ENCODE measurements around the gene PLEKHG3.
"Not testable (repeated sequence)": the region's sequence is repeated elsewhere in the genome, so short reads cannot be mapped to it uniquely, and the experiment has no call there.

PLEKHG3 gene

DNA sequence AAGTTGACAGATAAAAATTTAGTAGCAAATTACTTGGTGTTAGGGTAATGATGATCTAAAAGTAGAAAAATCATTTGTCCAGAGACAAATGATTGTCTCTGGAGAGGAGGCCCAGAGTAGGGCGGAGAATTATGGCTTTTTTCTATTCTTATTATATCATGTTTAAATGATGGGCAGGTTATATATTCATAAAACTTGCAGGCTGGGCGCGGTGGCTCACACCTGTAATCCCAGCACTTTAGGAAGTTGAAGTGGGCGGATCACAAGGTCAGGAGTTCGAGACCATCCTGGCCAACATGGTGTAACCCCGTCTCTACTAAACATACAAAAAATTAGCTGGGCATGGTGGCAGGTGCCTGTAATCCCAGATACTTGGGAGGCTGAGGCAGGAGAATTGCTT, 13.6 kb upstream of the PLEKHG3 start:
- H2BK15ac ChIP-seq (ENCODE audit: low read depth, poor library complexity, severe bottlenecking); H4K8ac ChIP-seq (ENCODE audit: low read length); H3K4me2 ChIP-seq (ENCODE audit: low read length, poor library complexity, severe bottlenecking); H2BK5ac ChIP-seq (ENCODE audit: low read depth, low read length, poor library complexity, severe bottlenecking); H2AFZ ChIP-seq (ENCODE audit: low read depth, low read length); DNase-seq; H3K36me3 ChIP-seq (ENCODE audit: control insufficient read depth in 1 of 2, insufficient read depth in 2 of 2, low read depth in 1 of 2, low read length in 2 of 2); H3K9ac ChIP-seq (ENCODE audit: low read length); H3K4me3 ChIP-seq (ENCODE audit: insufficient read depth in 1 of 2, low read depth in 1 of 2, low read length in 2 of 2); H3K14ac ChIP-seq (ENCODE audit: low read length in 2 of 2); H2BK12ac ChIP-seq (ENCODE audit: low read length in 2 of 2); H2AK5ac ChIP-seq (ENCODE audit: low read length, severe bottlenecking); H3K79me1 ChIP-seq (replicated peaks; ENCODE audit: low read length, poor library complexity, severe bottlenecking); H4K91ac ChIP-seq (ENCODE audit: low read length); H2BK120ac ChIP-seq (ENCODE audit: low read depth, low read length); H3K9me3 ChIP-seq (ENCODE audit: control insufficient read depth, low read length); H3K4me1 ChIP-seq (ENCODE audit: control insufficient read depth, insufficient read depth, low read depth, low read length); H3K23ac ChIP-seq (ENCODE audit: low read length in 2 of 2); H3K4ac ChIP-seq (ENCODE audit: low read depth in 1 of 2, low read length in 2 of 2); H3K18ac ChIP-seq (ENCODE audit: low read depth in 1 of 2, low read length in 2 of 2); H3K27ac ChIP-seq (ENCODE audit: low read length, poor library complexity, severe bottlenecking): not testable (repeated sequence)
- WGBS, result 97% methylated on average over 6 of the region's 6 CpGs
- H3K27me3 ChIP-seq (ENCODE audit: control insufficient read depth in 1 of 2, insufficient read depth in 1 of 2, low read length in 2 of 2), result peaks cover 10 to 38% of the 10 kb centered on the region in 2 experiments

DNA sequence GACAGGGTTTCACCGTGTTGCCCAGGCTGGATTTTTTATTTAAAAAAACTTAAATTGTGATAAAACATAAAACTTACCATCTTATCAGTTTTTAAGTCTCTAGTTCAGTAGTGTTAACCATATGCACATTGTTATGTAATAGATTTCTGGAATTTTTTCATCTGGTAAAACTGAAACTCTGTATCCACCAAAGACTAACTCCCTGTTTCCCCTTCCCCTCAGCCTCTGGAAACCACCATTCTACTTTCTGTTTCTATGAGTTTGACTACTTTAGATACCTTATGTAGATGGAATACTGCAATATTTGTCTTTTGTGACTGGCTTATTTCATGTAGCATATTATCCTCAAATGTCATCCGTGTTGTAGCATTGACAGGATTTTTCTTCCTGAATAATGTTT, 12.8 kb upstream of the PLEKHG3 start:
- no peak overlapping the region for H2BK15ac ChIP-seq (ENCODE audit: low read depth, poor library complexity, severe bottlenecking)
- no peaks in the 10 kb centered on the region for H3K9me3 ChIP-seq (ENCODE audit: control insufficient read depth, low read length)
- H3K27me3 ChIP-seq (ENCODE audit: control insufficient read depth in 1 of 2, insufficient read depth in 1 of 2, low read length in 2 of 2), result peaks cover 10 to 44% of the 10 kb centered on the region in 2 experiments
- H3K14ac ChIP-seq (ENCODE audit: low read length in 2 of 2), result no peak overlapping the region
- H3K23ac ChIP-seq (ENCODE audit: low read length in 2 of 2), result no peak overlapping the region
- no peak overlapping the region for H3K27ac ChIP-seq (ENCODE audit: low read length, poor library complexity, severe bottlenecking)
- no peak overlapping the region for H3K4me2 ChIP-seq (ENCODE audit: low read length, poor library complexity, severe bottlenecking)
- H4K8ac ChIP-seq (ENCODE audit: low read length), result no peak overlapping the region
- H3K4ac ChIP-seq (ENCODE audit: low read depth in 1 of 2, low read length in 2 of 2), result no peak overlapping the region
- H3K9ac ChIP-seq (ENCODE audit: low read length), result no peak overlapping the region
- H2BK12ac ChIP-seq (ENCODE audit: low read length in 2 of 2), result no peak overlapping the region
- no peak overlapping the region for H2BK120ac ChIP-seq (ENCODE audit: low read depth, low read length)
- H3K18ac ChIP-seq (ENCODE audit: low read depth in 1 of 2, low read length in 2 of 2), result no peak overlapping the region
- no peak for DNase-seq
- no peaks in the 10 kb centered on the region for H3K79me1 ChIP-seq (replicated peaks; ENCODE audit: low read length, poor library complexity, severe bottlenecking)
- no peaks in the 10 kb centered on the region for H3K36me3 ChIP-seq (ENCODE audit: control insufficient read depth in 1 of 2, insufficient read depth in 2 of 2, low read depth in 1 of 2, low read length in 2 of 2)
- H3K4me1 ChIP-seq (ENCODE audit: control insufficient read depth, insufficient read depth, low read depth, low read length), result peaks cover 3% of the 10 kb centered on the region
- no CpG with 5 or more reads among the region's 2 CpGs for WGBS
- no peak overlapping the region for H2BK5ac ChIP-seq (ENCODE audit: low read depth, low read length, poor library complexity, severe bottlenecking)
- no peak overlapping the region for H2AK5ac ChIP-seq (ENCODE audit: low read length, severe bottlenecking)
- H4K91ac ChIP-seq (ENCODE audit: low read length), result no peak overlapping the region
- no peak overlapping the region for H3K4me3 ChIP-seq (ENCODE audit: insufficient read depth in 1 of 2, low read depth in 1 of 2, low read length in 2 of 2)
- H2AFZ ChIP-seq (ENCODE audit: low read depth, low read length), result no peak overlapping the region

DNA sequence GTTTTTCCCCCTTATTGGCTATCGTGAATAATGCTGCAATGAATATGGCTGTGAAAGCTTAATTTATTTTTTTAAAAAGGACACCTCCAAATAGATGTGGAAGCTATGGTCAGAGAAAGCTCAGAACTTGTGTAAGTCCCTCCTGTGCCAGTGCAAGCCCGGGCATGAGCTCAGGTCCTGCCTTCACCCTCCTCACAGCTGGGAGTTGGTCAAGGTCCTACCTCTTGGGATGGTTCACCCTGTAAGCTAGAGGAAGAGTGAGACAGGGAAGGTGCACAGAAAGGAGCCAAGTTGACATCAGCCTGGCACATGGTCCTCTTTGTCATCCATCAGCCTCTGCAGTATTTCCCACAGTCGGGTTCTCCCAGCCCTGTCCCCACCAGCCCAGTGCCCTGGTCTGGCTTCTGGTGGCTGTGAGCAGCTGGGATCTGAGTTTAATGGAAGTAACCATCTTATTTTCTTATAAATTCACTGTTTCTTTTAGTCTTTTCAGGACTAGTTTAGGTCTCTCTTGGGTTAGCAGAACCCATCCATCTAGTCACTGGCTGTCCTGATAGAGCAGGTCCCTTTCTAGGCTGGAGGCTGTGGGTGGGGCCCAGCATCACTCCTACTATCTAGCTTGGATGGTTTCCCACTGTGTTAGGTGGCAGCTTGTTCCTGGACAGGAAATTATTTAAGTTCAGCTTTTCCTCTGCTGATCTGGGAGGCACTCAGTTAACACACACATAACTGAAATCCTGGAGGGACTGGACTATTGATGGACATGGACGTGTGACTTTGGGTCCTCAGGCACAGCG, 11.8 kb upstream of the PLEKHG3 start:
- no peak overlapping the region for H3K4me3 ChIP-seq (ENCODE audit: insufficient read depth in 1 of 2, low read depth in 1 of 2, low read length in 2 of 2)

DNA sequence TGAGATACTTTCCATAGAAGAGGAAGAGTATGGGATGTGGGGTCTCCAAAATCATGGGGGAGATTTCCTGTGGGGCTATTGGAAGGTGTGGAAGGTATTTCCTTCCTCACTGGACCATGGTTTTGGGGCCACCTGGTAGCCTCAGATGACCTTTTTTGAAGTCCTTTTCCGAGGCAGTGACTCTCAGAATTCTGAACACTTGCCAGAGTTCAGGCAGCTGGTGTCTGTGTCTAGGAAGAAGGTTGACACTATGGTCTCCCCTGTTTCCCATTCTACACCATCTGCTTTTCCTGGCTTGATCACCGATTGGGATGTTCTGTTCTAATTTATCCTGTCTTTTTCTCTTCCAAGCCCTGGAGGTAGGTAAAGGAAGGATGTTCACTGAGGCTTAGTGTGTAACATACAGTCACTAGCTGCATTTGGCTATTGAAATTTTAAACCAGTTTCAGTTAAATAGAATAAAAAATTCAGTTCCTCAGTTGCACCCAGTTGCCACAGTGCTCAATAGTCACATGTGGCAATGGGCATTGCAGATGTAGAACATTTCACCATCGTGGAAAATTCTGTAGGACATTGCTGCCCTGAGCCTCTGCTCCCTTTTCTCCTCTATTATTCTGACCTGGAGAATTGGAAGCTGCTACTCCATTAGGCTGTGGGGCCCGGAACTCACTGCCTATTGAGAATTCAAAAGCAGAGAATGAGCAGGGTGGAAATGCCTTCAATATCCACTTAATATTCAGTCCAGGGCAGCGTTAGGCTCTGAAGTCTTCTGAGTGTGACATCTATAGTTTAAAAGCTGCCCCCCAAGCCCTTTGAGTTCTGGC, 11.0 kb upstream of the PLEKHG3 start:
- no peak overlapping the region for H2BK5ac ChIP-seq (ENCODE audit: low read depth, low read length, poor library complexity, severe bottlenecking)
- DNase-seq, result no peak
- H3K4me1 ChIP-seq (ENCODE audit: control insufficient read depth, insufficient read depth, low read depth, low read length), result peaks cover 7% of the 10 kb centered on the region
- H2AK5ac ChIP-seq (ENCODE audit: low read length, severe bottlenecking), result peak overlapping the region; percentile 39
- H3K4ac ChIP-seq (ENCODE audit: low read depth in 1 of 2, low read length in 2 of 2), result no peak overlapping the region
- H2BK12ac ChIP-seq (ENCODE audit: low read length in 2 of 2), result no peak overlapping the region
- H3K18ac ChIP-seq (ENCODE audit: low read depth in 1 of 2, low read length in 2 of 2), result no peak overlapping the region
- no peak overlapping the region for H3K4me3 ChIP-seq (ENCODE audit: insufficient read depth in 1 of 2, low read depth in 1 of 2, low read length in 2 of 2)
- H3K14ac ChIP-seq (ENCODE audit: low read length in 2 of 2), result no peak overlapping the region
- H3K27ac ChIP-seq (ENCODE audit: low read length, poor library complexity, severe bottlenecking), result no peak overlapping the region
- no peak overlapping the region for H3K23ac ChIP-seq (ENCODE audit: low read length in 2 of 2)
- no peak overlapping the region for H2BK120ac ChIP-seq (ENCODE audit: low read depth, low read length)
- H3K9me3 ChIP-seq (ENCODE audit: control insufficient read depth, low read length), result no peaks in the 10 kb centered on the region
- 93% methylated on average over 4 of the region's 5 CpGs for WGBS
- no peak overlapping the region for H3K9ac ChIP-seq (ENCODE audit: low read length)
- no peaks in the 10 kb centered on the region for H3K79me1 ChIP-seq (replicated peaks; ENCODE audit: low read length, poor library complexity, severe bottlenecking)
- H4K8ac ChIP-seq (ENCODE audit: low read length), result no peak overlapping the region
- H4K91ac ChIP-seq (ENCODE audit: low read length), result no peak overlapping the region
- H3K27me3 ChIP-seq (ENCODE audit: control insufficient read depth in 1 of 2, insufficient read depth in 1 of 2, low read length in 2 of 2), result peaks cover 8 to 55% of the 10 kb centered on the region in 2 experiments
- no peak overlapping the region for H2AFZ ChIP-seq (ENCODE audit: low read depth, low read length)
- no peak overlapping the region for H2BK15ac ChIP-seq (ENCODE audit: low read depth, poor library complexity, severe bottlenecking)
- H3K36me3 ChIP-seq (ENCODE audit: control insufficient read depth in 1 of 2, insufficient read depth in 2 of 2, low read depth in 1 of 2, low read length in 2 of 2), result no peaks in the 10 kb centered on the region
- no peak overlapping the region for H3K4me2 ChIP-seq (ENCODE audit: low read length, poor library complexity, severe bottlenecking)

More for the DNA sequence above, 11.8 kb upstream of the PLEKHG3 start:
- H3K9me3 ChIP-seq (ENCODE audit: control insufficient read depth, low read length), result no peaks in the 10 kb centered on the region
- no peak overlapping the region for H3K23ac ChIP-seq (ENCODE audit: low read length in 2 of 2)
- no peak overlapping the region for H3K27ac ChIP-seq (ENCODE audit: low read length, poor library complexity, severe bottlenecking)
- H2BK5ac ChIP-seq (ENCODE audit: low read depth, low read length, poor library complexity, severe bottlenecking), result no peak overlapping the region
- DNase-seq, result no peak
- H3K4ac ChIP-seq (ENCODE audit: low read depth in 1 of 2, low read length in 2 of 2), result no peak overlapping the region
- H2AK5ac ChIP-seq (ENCODE audit: low read length, severe bottlenecking), result peak overlapping the region; percentile 4
- H2BK15ac ChIP-seq (ENCODE audit: low read depth, poor library complexity, severe bottlenecking), result no peak overlapping the region
- peak overlapping the region; percentile 2 for H4K91ac ChIP-seq (ENCODE audit: low read length)
- H3K27me3 ChIP-seq (ENCODE audit: control insufficient read depth in 1 of 2, insufficient read depth in 1 of 2, low read length in 2 of 2), result peaks cover 10 to 53% of the 10 kb centered on the region in 2 experiments
- H2BK12ac ChIP-seq (ENCODE audit: low read length in 2 of 2), result no peak overlapping the region
- no peak overlapping the region for H4K8ac ChIP-seq (ENCODE audit: low read length)
- H3K36me3 ChIP-seq (ENCODE audit: control insufficient read depth in 1 of 2, insufficient read depth in 2 of 2, low read depth in 1 of 2, low read length in 2 of 2), result no peaks in the 10 kb centered on the region
- no peaks in the 10 kb centered on the region for H3K79me1 ChIP-seq (replicated peaks; ENCODE audit: low read length, poor library complexity, severe bottlenecking)
- H2AFZ ChIP-seq (ENCODE audit: low read depth, low read length), result no peak overlapping the region
- H3K4me2 ChIP-seq (ENCODE audit: low read length, poor library complexity, severe bottlenecking), result no peak overlapping the region
- no peak overlapping the region for H3K18ac ChIP-seq (ENCODE audit: low read depth in 1 of 2, low read length in 2 of 2)
- no peak overlapping the region for H3K9ac ChIP-seq (ENCODE audit: low read length)
- H2BK120ac ChIP-seq (ENCODE audit: low read depth, low read length), result no peak overlapping the region
- peaks cover 7% of the 10 kb centered on the region for H3K4me1 ChIP-seq (ENCODE audit: control insufficient read depth, insufficient read depth, low read depth, low read length)
- 98% methylated on average over 3 of the region's 5 CpGs for WGBS
- no peak overlapping the region for H3K14ac ChIP-seq (ENCODE audit: low read length in 2 of 2)
